Tibial nerve (tissue), 3 donors: ENCODE measurements around the gene MAP3K7CL.

ENCODE experiments used
- POLR2A ChIP-seq, 2 donors: fragments of 450-650 bp; IDR thresholded peaks; one replicate each; pipeline ENCODE4 v1.6.1; 2017; ENCODE audit warnings: antibody characterized with exemption in 2 of 2, mild to moderate bottlenecking in 2 of 2, moderate library complexity in 2 of 2
- TF ChIP-seq, protein P1 (sequence below), 5 experiments: fragments of 200-600 bp in 3 of 5; fragments of 450-650 bp in 2 of 5; sonication (generic) in 3 of 5; IDR thresholded peaks; one replicate each; pipeline ENCODE4 v1.5.1; 2016 to 2019; ENCODE audit warnings: antibody characterized with exemption in 5 of 5, mild to moderate bottlenecking in 3 of 5, moderate library complexity in 2 of 5

DNA sequence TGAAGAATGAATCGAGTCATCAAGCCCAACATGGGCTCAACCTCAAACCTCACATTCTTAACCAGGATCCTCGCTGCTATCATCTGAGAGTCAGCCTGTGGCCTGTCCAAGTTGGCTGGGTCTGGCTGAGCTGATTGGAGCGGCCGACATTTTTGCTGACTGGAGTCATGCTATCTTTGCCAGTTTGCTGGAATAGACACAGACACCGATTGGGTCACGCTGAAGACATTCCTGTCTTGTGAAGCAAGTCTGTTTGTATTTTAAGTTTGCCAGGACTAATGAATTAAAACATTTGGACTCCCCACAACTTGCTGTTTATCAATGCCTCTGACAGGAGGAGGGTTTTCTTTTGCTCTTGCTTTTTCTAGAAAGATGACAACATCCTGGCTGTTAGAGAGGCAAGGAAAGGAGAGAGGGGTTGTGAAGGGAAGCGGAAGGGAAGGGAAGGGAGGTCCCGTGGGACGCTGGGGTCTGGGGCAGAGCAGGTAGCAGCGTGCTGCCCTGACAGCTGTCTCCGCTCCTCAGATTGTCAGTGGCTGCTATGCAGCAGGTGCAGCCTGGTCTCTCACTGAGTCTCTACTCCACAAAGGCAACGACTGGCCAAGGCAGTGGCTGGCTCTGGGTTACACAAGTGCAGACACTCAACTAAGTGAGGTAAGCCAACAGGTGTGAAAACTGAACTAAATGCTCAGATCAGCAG lies at the start of gene MAP3K7CL:
- TF ChIP-seq, protein P1, sequence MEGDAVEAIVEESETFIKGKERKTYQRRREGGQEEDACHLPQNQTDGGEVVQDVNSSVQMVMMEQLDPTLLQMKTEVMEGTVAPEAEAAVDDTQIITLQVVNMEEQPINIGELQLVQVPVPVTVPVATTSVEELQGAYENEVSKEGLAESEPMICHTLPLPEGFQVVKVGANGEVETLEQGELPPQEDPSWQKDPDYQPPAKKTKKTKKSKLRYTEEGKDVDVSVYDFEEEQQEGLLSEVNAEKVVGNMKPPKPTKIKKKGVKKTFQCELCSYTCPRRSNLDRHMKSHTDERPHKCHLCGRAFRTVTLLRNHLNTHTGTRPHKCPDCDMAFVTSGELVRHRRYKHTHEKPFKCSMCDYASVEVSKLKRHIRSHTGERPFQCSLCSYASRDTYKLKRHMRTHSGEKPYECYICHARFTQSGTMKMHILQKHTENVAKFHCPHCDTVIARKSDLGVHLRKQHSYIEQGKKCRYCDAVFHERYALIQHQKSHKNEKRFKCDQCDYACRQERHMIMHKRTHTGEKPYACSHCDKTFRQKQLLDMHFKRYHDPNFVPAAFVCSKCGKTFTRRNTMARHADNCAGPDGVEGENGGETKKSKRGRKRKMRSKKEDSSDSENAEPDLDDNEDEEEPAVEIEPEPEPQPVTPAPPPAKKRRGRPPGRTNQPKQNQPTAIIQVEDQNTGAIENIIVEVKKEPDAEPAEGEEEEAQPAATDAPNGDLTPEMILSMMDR (IDR thresholded peaks at IDR 0.05) = no peak
- no peak for TF ChIP-seq POLR2A (IDR thresholded peaks at IDR 0.05)
